Suppressor macrophage treated with lipopolysaccharide for 4 hours (primary cell): ENCODE results near the gene DNAI1.

Source experiments
- DNase-seq: peaks from one replicate; pipeline ENCODE4 v3.0.0-alpha.2; 2020

The DNAI1 gene

DNA sequence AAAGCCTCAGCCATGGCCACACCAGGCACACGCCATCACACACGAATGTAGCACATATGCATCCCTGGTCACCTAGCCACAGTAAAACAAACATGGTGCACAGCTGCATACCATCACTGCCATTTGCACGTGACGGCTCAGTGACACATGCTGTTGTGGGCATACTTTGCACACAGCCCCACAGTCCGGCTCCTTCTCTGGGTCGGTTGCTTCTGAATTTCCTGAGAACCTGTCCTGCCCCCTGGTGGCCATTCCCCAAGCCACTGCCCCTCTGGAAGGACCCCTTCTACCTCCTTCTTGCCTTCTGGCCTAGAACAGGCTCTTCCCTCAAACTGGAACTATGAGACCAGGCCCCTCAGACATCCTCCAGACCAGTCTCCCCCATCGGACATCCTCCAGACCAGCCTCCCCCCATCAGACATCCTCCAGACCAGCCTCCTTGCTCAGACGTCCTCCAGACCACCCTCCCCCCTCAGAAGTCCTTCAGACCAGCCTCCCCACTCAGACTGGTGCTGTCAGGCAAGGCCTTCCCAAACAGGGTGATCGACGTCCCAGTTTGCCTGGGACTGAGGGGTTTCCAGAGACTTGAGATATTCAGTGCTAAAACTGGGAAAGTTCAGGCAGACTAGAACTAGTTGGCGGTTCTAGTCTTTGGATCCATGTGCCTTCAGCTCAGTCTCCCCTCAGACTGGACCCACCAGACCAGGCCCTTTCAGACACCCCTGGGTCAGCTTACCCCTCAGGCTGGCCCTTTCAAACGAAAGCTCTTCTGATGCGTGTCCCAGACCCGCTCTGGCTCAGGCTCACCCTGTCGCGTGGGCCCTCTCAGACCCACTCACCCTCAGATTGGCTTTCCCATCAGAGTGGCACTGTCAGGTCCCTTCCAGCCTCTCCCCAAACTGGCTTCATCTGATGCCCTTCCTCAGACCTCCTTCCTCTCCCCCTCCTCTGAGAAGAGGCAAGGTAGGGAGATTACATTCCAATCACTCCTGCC is 88.5 kb downstream of the DNAI1 start:
- peak; percentile 71 for DNase-seq

DNA sequence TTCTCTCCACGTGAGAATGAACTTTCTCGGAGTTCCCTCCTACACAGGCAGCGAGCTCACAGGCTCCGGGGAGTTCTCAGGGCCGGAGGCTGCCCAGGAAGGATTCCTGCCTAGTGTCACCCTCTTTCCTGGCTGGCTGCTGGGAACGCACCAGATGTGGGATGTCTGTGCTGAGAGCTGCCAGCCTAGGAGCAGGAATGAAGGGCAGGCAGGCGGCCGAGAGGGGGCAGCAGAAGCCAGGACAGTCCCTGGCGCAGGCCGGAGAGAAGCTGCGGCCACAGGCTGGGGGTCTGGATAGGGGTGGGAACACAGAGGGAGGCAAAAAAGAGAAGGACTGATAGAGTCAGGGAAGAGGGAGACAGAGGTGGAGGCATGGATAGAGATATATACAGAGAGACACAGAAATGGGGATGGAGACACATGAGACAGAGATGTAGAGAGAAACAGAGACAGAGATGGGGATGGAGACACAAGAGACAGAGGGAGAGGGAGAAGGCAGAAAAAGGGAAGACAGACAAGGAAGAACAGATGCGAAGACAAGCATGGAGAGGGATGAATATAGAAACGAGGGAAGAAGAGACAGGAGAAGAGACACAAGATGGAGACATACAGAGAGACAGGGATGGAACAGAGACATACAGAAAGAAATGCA is 89.5 kb downstream of the DNAI1 start:
- DNase-seq = peak; percentile 61

DNA sequence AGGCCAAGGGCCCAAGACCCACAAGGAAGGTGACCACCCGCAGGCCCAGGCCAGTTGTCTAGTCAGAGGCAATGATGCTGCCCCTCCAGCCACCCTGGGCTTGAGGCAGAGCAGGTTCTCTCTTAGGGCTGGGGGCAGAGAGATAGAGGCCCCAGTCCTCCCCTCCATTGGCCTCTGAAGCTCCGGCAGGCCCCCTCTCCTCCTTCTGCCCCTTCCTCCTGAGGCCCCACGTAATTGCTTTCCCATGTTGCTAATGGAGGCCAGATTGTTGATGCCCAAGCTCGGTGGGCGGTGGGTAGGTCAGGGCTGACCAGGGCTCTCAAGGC is 90.8 kb downstream of the DNAI1 start:
- no peak for DNase-seq

DNA sequence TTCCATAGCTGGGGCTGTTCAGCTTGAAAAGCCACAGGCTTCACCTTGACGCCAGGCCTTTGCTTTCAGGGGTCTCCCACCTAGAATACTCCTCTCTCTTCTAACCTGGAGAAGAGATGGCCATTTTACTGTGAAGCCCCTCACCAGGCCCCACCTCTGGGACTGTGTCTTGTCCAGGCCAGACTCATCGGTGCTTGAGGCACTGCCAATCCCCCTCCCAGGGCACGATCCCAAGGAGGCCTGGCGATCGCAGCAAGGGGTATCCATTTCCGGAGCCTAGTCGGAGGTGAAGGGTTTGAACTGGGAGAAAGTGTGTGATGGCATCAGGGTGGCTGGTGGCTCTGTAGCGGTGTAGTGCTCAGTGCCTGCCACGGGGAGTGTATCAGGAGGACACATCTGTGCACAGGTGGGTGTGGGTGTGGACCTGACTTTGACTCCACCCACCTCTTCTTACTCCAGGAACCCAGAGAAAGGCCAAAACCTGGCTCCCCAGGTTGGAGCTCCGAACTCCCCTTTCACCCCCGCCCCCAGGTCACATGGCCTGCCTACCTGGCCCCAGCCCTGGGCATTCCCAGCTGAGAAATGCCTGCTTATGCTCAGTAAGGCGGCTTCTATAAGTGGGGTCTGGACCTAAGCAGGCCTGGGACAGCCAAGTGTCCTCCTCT is 91.5 kb downstream of the DNAI1 start:
- DNase-seq = no peak

DNA sequence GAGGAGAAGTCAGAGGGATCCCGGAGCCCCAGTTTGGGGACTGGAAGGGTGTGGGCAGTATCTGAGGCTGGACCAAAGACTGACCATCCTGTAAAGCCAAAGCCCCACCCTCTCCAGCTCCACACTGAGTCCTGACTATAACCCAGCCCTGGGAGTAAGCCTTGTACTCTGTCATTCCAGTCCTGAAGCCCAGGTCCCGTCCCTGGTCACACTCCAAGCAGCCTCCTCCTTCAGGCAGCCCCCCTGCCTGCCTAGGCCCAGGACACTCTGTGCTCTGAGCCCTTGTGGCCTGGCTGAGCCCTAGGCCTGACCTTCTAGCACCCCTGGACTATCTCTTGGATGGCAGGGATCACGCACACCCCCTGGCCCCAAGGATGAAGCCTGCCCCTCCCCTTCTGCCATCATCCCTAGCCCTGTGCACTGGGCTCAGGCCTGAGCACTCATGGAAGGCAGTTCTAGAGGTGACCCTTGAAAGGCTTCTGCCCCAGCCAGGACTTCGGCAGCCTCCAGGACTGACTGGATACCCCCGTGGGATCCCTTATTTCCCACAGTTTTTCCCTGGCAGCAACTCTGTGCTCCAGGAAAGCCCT is 92.2 kb downstream of the DNAI1 start:
- no peak for DNase-seq

DNA sequence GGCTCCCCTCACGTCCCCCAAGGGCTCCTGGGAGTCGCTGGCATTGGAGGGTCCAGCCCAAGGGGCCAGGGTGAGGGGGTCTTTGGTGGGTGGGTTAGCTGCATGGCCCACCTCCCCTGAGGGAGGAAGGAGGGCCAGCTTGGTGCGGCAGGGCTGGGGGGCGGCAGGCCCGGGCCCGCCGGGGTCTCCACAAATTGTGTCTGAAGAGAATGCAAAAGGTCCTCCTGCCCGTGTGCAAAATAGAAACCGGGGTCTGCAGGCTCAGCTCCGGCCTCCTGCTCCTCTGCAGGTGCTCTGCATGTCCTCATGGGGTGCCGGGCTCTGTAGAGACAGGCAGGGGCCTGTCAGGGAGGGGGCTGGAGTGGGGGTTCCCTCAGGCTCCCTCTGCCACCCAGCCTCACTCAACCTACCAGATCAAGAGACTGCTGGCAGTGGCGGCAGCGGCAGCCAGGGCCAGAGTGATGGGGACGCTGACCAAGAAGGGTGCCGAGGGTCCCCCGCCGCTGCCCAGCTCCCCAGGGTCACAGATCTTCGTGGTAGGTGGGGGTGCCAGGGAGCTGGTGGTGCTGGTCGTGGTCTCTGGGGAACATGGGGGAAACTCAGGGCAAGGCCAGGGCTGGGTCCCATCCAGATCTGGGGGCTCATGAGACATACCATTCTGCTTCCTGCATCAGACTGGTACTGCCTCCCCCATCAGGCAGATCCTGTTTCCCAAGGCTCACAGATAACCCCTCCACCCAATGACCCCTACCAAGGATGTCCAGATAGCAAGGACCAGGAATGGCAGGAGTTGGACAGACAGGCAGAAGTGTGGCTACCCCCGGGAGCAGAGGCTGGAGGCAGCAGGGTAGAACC is 93.4 kb downstream of the DNAI1 start:
- DNase-seq = no peak

DNA sequence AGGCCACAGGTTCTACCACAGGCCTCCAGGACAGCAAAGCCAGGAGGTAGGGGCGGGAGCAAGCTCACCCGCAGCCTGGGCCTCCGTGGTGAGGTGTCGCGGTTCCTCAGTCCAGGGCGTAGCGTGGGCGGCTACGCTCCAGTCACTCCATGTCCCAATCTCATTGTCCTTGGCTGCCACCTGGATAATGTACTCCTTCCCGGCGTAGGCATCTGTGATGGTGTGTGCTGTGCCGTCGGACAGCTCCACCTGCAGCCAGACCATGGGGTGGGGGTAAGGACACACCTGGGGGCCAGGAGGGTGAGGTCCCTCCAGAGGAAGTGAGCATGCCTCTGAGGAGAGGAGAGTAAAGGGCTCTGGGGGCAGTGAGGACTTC is 94.0 kb downstream of the DNAI1 start:
- no peak for DNase-seq

DNA sequence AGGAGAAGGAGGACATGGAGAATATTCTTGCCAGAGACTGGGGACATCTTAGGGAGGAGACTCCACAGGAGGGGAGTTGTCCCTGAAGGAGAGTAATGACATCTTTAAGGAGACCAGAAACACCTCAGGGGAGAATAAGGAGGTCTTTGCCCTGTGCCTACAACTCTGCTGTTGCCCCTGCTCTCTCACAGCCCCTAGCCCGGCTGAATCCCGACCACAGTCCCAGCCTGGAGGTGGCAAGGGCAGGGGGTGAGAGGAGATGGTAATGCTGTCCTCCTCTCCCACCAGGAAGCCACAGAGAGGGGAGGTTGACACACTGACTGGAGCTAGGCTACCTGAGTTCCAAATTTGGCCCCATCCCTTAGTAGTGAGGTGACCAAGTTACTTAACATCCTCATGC is 94.4 kb downstream of the DNAI1 start:
- no peak for DNase-seq

DNA sequence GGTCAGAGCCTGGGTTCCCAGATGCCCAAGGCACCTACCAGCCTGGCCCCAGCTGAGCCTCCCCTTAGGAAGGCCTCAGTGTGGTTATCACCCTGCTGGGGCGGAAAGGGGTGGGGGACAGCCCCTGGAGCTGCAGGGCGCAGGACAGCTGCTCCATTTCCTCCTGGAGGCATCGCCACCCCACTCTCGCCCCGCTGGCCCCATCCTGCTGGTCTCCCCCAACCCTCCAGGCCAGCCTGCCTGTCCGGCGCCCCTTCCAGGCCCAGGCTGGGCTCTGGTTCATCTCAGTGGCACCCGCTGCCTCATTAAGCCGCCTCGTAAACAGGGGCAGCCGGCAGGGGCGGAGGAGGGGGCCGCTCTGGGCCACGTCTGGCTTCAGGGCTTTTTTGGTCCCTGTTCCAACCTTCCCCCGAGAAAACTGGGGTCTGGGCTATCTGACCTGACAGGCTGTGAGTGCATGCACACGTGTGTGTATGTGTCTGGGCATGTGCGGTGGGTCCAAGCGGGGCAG is 95.0 kb downstream of the DNAI1 start:
- DNase-seq = no peak

DNA sequence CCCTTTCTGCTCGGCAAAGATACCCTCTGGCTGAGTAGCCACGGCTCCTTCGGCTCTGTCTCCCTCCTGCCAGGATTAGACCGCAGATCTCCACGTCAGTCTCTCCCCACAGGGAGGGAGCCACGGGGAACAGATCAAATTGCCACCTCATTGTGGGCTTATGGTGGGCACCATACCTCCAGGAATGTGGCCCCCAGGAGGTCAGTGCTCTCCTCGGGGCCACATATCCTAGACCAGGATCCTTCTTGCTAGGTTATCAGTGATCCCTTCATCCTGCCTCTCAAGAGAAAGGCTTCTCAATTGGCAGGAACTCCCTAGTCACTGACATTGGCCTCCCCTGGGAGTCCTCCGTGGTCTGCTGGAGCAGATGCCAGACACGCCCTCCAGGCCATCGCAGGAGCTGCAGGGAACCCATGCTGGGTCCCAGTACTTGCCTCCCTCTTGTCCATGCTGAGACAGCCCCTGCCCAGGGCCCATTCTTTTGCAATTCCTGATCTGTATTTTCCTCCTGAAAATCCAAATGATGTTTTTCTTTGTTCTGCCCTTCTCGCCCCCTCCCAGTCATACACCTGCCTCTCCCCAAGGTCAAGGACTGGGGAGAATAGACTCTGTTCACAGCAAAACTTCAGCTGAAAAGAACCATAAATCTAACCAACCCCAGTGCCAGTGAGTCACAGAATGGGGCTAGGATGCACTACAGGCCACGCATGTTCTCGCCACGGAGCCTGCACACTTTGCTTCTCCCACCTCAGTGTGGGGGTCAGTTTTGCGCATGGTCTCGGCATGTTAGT is 95.8 kb downstream of the DNAI1 start:
- DNase-seq = no peak

DNA sequence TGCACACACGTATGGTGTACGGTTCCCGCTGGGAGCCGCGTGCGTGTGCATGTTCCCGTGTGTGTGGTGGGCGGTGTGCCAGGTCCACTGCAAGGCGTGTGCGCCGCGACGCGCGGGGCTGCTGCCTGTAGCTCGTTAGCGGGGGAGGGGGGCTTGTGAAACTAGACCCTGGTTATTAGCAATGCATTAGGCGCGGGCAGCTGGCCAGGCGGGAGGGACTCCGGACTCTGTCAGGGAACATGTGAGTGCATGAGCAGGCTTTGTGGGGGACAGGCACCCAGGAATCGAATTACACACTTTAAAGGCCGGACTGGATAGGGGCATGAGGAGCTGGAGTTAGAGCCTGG is 96.4 kb downstream of the DNAI1 start:
- DNase-seq = no peak

DNA sequence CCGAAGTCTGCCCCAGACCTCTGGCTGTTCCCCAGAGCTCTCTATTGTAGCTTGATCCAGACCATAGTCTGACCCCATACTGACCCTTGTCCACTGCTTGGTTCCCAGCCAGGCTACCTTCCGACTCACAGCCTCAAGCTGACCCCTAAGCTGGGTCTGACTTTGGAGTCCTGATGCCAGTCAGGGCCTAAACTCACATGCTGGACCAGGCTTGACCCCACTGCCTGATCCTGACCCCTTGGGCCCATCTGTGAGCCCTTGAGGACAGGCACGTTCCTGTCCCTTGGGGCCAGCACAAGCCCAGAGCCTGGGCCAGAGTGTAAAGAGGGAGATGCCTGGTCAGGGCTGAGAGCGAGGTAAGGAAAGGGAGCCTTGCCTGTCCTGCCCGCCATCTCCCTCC is 96.9 kb downstream of the DNAI1 start:
- no peak for DNase-seq

DNA sequence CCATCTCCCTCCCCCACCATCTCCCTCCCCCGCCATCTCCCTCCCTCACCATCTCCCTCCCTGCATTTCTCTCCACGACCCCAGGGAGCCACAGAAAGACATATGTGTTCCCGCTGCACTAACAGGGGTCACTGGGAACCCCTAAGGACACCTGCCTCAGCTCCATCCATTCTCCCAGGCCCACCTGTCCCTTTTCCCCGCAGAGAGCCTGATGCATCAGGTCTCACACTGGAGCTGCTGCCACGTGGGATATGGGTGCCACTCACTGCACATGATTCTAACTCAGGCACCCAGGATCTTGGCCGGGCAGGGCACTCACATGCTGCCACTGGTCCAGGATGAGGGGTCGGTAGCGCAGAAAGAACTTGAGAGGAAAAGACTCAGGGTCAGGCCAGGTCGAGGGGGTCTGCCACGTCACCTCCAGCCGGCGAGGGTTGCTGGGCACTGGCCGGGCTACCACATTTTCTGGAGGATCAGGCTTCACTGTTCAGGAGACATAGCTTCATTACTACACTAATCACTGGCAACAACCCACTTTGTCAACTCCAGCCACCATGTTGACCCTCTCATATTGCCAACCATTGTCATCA is 97.4 kb downstream of the DNAI1 start:
- DNase-seq = no peak

DNA sequence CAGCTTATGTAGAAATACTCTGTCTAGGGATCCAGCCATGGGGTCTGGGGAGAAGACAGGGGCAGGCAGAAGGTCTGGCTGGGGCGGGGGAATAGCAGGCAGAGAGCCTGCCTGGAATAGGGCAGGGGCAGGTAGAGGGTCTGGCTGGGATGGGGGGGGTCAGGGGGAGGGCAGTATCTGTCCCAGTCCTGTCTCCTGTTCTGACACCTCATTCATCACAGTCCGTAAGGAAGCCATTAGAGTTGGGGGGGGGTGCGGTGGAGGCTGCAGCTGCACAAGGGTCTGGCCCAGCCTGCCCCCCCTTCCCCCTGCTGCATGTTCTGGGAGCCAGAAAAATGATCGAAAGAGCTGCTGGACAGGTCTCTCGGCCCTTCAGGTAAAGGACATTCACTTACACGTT is 98.3 kb downstream of the DNAI1 start:
- DNase-seq = no peak

DNA sequence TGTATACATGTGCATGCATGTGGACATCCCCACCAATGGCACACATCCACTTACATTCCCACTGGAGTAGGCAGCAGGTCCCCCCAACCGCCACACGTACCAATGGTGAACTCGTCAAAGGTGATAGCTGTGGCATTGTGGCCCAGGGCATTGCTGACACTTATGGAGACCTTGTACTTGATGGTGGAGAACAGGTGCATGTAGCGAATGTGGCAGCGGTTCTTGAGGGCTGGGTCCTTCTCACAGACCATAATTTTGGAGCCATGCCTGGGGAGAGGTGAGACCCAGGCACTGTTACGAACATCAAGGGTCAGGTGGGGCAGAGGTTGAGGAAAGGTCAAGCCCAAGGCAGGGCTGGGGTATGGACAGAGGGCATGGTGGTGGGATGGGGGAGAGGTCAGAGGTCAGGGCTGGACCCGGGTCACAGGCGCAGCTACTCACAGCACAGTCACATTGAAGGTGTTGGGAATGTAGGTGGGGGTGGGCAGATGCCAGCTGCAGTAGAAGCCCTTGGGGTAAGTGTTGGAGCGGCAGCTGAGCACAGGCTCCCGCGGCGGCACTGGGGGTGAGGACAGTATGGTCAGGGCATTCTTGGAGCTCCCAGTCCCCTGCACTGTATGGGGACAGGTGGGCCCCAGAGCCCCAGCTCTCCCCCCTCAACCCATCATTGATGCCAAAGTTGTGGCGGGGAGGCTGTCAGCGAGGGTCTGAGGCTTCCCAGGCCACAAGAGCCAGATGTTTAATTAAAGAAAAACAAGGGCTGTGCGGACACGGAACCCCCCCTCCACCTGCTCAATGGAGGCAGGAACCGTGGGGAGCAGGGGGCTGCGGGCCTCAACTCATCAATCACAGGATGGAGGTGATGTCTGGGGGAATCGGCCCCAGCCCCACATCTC is 99.1 kb downstream of the DNAI1 start:
- DNase-seq = no peak

DNA sequence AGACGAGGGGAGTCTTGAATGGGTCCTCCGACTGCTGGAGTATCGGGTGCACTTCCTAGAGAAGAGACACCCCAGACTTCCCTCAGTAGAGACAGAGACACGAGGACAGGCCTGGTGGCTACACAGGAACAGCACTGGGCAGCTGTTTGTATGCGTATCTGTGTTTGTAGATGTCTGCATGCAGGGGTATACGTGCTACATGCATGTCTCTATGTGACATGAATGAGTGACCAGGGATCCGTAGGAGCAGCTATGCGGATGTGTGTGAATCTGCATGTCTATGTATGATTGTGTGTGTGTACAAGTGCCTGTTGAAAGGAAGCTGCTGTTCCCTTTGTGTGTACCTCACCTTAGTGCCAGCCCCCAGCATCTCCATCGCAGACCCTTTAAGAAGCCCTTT is 99.8 kb downstream of the DNAI1 start:
- DNase-seq = no peak

DNA sequence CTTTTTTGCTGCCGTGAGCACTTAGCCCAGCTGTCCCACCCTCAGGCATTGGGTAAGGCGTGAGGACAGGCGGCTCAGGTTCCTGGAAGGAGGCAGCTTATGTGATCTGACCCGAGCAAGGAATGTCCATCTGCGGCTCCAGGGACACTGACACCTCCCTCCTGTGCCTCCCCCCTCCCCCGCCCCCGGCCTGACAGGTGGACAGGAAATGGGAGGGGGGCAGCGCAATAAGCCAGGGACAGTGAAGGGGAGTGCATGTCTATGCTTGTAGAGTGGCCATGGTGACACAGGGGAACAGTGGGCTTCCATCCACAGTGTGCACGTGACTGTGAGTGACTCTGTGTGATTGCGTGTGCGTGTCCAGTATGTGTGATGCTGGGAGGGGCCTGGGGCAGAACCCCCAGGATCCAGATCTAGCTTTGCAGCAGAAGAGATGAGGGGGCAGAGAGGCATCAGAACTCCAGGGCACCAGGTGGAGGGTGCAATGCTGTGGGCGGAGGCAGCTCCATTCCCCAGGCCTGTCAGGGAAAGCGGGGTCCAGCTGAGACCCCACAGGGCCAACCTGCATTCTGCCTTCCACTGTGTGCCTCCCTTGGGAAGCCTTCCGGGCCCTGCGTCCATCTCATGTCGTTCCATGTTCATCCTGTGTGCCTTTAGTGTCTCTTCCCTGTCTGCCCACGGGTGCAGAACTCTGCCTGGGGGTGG is 100.5 kb downstream of the DNAI1 start:
- DNase-seq = no peak

DNA sequence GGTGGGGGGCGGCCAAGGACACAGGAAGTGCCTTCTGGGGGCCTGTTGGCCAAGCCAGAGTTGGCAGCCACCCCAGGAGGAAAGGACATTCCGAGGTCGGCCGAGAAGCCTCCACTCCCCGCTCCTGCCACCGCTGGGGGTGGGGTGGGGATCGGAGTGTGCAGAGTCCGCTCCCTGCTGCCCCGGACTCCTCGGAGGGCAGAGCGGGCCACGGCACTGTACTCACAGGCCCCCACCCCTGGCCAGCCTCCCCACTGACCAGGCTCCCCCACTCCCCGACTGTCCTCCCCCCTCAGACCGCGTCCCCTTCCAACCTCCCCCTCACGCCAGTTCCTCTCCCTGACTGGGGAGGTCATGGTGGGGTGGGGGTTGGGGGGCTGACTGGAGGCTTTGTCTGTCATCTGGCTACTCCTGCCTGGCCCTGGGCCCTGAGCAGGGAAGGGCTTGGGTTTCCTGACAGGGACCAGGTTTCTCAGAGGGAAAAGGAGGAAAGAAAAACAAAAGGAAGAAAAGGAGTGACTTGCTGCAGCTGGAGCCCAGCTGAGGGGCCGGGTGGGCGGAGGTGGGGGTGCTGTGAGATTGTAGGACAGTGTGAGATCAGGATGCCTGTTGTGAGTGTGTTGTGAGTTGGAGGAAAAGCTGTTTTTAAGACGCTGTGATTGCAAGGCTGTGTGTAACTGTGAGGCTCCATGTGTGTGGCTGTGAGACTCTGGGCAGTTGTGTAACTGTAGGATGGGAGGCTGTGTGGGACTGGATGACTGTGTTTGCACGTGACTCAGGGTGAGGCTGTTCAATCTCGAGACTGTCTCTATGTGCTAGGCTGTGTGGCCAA is 101.2 kb downstream of the DNAI1 start:
- peak; percentile 75 for DNase-seq
